Kasumi-1 (cell line): ENCODE data around the gene SNRPF.

ENCODE experiments used
- DNase-seq, 2 experiments: peaks; one replicate each; lab custom pipeline; 2025; lab: John Stamatoyannopoulos, UW

SNRPF gene

DNA sequence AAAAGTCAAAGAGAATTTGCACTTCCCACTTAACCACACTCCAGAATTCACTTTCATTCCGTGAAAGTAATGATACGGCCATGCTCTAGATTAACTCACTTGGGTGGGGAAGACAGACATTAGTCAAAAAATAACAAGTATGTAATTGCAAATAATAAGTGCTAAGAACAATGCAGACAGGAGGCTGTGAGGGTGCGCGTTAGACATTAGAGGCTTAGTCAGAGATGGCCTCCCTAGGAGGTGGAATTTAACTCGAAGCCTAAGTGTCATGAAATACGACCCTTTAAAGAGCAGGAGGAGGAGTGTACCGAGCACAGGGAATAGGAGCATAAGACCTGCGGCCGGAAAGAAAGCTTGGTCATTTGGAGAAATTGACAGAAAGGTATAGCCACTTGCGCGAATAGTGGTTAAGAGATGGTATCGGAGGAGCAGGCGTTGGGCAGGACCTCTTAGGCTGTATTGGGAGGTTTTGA, 628 bp downstream of the SNRPF start:
- peak; percentile 11 to 36 for DNase-seq

DNA sequence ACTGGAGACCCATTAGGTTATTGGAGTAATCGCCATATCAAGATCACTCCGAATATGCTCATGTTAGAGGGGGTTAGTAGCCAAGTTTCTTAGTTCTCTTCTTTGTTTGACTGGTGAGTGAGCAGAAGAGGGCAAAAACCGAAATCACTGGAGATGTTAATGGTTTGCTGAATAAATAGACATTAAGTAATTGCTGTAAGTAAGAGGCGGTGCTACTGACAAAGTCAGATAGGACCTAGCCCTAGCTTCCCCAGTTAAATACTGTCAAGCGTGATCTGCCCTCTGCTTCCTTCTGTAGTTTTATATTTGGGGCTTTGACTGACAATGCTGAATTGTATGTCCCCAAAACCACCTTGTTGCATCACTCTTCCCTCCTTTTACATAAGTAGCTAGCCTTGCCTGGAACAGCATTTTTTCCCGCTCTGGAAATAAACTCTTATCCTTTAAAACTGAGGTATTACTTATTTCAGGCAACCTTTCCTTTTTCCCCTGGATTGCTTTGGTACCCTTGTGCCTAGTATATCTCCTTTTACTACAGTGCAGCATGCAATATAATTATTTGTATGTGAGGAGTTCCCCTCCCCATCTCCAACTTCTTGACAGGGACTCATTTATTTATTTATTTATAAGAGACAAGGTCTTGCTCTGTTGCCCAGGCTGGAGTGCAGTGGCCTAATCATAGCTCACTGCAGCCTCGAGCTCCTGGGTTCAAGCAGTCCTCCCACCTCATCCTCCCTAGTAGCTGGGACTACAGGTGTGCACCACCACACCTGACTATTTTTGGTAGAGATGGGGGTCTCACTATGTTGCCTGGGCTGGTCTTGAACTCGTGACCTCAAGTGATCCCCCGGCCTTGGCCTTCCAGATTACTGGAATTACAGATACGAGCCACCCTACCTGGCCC, 1.4 kb downstream of the SNRPF start:
- peak; percentile 14 to 23 for DNase-seq

DNA sequence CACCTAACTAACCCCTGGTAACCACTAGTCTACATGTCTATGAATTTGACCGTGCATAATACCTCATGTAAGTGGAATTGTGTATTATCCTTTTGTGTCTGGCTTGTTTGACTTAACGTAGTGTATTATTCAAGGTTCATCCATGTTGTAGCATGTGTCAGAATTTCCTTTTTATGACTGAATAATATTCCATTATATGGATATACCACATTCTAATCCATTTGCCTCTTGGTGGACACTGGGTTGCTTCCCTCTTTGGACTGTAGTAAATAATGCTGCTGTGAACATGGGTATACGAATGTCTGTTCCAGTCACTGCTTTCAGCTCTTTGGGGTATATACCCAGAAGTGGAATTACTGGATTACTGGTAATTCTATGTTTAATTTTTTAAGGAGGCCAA, 3.3 kb downstream of the SNRPF start:
- no peak for DNase-seq

DNA sequence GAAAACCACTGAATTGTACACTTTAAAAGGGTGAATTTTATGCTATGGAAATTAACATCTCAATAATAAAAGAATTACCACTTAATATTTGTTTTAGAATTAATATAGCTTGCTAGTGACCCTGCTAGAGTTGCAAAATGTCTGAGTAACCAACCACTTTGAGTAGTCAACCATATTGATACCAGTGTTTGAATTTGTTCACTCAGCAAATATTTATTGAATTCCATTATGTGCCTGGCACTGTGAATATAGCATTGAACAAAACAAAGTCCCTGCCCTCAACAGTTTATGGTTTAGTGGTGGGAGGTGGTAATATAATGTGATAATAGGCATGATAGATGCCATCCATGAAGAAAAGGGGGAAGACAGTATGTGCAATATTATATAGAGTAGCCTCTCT, 4.6 kb downstream of the SNRPF start:
- no peak for DNase-seq

DNA sequence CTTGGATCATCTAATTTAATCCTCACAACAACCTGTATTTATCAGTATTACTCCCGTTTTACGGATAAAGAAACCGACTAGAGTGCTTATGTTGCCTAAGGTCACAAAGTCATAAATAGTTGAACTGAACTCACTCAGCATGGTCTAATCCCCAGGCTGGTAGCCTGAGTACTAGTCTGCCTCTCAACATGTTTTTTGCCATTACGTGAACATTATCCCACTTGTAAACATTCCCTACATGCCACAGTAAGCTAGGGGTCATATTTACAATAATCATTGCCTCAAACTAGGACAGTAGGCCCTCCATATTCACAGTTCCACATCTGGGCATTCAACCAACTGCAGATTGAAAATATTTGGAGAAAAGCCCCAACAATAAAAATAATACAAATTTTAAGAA, 12.1 kb downstream of the SNRPF start:
- DNase-seq, result no peak

DNA sequence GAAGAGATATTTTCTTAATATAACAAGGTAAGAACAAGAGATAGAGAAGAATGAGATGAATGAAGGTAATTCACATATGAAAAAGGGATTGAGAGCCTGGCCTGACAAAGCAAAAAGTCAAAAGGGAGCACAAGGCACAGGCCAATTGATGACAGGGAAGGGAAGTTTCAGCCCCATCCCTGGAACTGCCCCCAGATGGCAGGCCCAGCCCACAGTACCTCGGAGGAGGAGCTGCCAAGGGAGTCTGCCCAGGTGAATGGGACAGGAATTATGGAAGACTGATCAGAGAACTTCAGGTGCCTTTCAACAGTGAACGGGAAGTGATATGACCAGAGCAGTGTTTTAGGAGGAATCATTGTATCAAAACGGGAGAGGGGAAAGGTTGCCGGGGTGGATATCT, 15.7 kb downstream of the SNRPF start:
- no peak for DNase-seq

DNA sequence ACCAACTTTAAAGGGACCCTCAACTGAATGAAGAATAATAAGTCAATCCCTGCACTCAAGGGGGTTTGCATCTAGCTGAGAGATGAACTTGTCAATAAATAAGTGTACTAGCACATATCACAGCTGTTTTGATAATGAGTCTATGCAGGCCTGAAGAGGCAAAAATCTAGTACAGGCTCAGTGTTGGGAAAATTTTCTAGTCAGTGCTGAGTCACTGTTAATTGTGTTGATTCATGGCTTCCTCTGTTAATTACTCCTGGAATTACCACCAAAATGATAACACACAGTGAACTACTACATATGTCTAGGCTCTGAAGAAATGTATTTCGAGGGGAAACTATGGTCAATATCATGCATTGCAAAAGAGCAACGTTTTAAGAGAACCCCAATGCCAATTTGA, 18.9 kb downstream of the SNRPF start:
- no peak for DNase-seq

DNA sequence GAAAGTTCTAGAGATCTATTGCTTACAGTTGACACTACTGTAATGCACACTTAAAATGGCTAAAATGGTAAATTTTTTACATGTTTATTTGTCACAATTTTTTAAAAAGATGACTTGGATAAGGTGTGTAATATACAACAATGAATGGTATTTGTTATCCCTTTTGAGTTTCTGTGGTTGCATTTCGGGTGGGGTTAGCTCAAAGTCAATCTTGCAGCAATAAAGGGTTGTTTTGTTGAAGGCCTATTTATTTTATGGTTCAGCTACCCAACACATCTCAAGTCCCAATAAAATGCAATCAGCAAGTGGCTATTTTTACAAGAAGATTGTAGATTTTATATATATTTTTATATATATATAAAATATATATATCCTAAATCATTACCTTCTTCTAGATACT, 22.1 kb downstream of the SNRPF start:
- DNase-seq, result no peak

DNA sequence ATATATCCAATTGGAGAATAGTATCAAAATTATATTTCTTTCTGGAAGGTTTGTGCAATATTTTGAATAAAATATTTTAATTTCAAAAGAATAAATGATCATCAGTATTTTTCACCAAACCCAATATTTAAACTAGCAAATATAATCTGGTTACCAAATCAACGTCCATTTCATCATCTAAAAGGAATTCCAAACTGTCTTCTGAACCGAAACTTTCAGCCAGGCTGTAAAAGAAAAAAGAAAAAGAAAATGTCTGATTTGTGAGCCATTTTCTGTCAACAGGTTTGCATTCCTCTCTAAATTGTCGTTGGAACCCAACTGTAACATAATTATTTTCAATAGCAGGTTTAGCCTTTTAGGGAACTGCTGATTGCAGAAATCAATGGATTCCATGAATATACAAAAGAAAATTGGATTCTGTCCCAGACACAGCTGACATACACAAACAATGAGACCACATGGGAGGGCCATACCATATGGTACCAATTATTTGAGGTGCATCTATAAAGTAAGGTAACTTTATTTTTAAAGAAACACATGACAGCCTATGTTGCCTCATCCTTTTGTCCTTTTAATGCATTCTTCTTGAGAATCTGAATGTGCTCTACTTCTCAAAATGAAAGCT, 22.7 kb downstream of the SNRPF start:
- no peak for DNase-seq

DNA sequence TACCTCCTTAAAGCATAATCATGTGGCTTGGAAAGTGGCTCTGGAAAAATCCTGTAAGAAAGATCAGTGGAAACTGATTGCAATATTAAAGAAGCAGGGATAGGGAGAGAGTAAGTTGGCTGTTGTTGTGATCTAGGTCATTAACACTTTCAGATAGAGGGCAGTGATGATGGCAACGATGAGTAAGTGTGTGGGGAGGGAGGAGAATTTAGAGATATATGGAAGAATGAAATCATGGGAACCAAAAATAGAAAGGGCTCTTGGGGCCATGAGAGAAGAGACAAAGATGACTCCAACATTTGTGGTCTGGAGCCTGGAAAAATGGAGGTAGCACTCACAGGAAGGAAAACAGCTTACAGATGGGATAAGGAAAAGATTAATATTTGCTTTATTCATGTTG, 23.3 kb downstream of the SNRPF start:
- no peak for DNase-seq

DNA sequence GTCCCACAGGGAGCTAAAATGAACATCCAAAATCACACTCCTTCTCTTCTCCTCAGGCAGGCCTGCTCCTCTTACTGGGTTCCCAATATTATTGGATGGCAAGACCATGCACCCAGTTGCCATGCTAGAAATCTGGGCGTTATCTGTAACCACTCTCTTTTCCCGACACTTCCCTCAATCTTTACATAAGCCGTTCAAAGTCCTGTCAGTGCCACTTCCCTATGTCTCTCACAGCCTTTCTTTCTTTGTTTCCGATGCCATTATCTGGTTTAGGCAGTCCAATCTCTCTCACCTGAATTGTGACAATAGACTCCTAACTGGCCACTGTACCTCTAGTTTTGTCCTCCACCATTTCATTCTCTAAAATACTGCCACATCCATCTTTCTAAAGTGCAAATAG, 24.1 kb downstream of the SNRPF start:
- DNase-seq, result no peak

DNA sequence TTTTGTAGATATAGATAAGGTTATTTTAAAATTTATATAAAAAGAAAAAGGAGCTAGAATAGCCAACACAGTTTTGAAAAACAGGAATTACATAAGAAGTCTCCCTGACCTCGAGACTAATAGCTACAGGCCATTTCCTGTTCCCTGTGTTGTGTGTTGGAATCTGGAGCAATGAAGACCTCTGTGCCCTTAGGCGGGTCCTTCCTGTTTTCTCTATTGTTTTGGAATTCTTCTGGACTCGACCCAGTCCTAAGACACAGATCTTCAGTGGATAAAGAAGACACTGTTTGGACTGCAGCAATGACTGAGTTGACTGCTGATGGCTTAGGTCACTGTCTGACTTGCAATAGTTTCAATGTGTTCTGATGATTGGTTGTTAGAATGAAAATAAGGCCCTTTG, 26.2 kb downstream of the SNRPF start:
- DNase-seq, result no peak

DNA sequence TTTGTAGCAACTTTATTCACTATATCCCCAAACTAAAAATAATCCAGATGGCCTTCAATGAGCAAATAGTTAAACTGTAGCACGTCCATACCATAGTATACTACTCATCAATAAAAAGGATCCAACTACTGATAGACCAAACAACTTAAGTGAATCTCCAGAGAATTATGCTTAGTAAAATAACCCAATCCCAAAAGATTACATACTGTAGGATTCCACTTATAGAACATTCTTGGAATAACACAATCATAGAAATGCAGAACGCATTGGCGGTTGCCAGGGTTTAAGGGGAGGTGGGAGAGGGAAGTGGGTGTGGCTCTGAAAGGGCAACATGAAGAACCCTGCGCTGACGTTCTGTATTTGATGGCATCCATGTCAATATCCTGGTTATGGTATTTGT, 28.6 kb downstream of the SNRPF start:
- DNase-seq, result no peak

DNA sequence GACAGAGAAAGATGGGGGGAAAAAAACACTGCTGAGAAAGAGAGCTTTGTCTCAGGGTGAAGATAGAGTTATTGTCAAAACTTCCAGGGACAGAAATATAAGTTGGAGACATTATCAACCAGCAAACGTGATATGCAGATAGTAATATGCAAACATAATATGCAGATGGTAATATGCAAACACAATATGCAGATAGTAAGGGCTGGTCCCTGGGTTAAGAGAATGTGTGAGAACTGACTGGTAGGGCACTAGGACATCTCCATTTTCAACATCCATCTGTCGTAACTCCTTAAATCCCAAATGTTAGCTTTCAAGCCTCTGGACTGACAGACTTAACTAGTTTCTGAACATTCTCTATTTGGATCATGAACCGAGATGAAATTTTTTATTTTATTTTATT, 32.2 kb downstream of the SNRPF start:
- DNase-seq, result no peak

DNA sequence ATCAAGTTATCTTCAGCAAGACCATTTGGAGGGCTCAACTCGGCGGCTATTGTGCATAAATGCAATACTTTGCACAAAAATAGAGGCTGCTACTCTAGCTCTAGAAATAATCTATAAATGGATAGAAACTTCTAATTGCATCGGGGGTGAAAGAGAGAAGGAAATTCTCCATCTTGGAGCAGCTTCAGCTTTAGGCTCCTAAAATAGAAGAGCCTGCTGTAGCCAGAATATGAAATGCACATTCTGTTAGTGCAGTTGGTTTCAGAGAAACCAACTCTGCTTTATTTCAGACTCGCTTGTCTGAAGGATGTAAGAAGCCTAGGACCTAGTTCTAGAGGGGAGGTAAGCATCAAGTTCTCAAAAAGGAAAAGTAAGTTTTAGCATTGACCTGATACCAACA, 38.1 kb downstream of the SNRPF start:
- DNase-seq, result no peak

DNA sequence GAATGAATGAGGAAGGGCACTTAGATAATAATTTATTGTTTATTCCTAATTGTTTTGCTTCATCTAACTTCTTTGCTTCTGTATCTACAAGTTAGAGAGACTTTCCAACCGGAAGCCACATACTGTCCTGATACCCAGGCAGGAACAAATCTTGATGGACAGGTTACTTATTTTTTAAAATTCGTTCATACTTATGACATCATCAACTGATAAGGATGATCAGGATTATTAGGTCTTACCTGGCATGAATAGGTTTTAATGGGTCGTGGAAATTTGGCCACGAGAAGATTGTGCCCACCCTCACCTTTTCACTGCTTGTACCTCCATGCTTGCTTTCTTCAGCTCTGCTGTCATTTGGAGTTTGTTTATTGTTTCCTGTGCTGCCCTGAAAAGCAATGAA, 39.3 kb downstream of the SNRPF start:
- DNase-seq, result no peak

DNA sequence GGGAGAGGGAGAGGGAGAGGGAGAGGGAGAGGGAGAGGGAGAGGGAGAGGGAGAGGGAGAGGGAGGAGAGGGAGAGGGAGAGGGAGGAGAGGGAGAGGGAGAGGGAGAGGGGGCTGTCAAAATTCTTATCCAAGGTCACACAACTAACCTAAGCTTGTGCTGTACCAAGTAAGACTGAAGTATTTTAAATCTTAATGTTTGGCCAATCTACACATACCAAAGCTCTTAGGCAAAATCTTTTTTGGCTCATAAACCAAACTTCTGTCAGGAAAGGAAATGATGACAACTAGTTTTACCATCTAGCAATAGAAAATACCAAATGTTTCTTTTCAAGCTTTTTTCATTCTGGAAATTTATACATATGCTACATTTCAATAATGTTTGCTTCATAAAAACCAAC, 49.8 kb downstream of the SNRPF start:
- no peak for DNase-seq

DNA sequence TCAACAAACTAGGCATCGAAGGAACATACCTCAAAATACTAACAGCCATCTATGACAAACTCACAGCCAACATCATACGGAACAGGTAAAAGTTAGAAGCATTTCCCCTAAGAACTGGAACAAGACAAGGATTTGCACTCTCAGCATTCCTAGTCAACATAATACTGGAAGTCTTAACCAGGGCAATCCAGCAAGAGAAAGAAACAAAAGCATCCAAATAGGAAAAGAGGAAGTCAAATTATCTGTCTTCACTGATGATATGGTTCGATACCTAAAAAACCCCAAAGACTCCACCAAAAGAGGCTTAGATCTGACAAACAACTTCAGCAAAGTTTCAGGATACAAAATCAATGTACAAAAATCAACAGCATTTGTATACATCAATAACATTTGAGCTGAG, 51.1 kb downstream of the SNRPF start:
- no peak for DNase-seq
